GM12873 (cell line): ENCODE results near the gene MAPT.

Experiments used
- TF ChIP-seq, protein P1 (sequence below): IDR thresholded peaks from 2 replicates; pipeline ENCODE4 v1.5.1; 2012; ENCODE audit warnings: low read depth, mild to moderate bottlenecking, moderate library complexity, low read length, control low read depth; ENCODE audit not compliant: insufficient read depth; ENCODE audit errors: missing control alignments

MAPT gene

DNA sequence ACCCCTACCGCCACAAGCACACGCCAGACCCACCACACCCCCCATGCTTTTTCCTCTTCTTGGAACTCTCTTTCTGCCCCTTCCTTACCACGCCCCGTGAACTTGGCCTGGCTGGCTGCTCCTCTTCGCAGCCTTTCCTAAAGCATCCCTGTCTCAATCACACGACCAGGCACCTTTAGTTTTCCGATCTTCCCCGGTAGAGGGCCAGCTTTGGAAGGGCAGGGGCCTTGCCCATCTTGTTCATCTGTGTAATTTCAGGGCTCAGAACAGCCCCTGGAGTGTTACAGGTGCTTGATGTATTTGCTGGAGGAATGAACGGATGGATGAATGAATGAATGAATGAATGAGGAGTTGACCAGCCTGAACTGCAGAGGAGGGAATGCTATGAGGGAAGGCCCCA lies 45.9 kb upstream of the MAPT start:
- TF ChIP-seq, protein P1, sequence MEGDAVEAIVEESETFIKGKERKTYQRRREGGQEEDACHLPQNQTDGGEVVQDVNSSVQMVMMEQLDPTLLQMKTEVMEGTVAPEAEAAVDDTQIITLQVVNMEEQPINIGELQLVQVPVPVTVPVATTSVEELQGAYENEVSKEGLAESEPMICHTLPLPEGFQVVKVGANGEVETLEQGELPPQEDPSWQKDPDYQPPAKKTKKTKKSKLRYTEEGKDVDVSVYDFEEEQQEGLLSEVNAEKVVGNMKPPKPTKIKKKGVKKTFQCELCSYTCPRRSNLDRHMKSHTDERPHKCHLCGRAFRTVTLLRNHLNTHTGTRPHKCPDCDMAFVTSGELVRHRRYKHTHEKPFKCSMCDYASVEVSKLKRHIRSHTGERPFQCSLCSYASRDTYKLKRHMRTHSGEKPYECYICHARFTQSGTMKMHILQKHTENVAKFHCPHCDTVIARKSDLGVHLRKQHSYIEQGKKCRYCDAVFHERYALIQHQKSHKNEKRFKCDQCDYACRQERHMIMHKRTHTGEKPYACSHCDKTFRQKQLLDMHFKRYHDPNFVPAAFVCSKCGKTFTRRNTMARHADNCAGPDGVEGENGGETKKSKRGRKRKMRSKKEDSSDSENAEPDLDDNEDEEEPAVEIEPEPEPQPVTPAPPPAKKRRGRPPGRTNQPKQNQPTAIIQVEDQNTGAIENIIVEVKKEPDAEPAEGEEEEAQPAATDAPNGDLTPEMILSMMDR: no peak

GRCh38 chr17:45848868-45849535 lies 45.4 kb upstream of the MAPT start:
- TF ChIP-seq, protein P1: no peak

DNA sequence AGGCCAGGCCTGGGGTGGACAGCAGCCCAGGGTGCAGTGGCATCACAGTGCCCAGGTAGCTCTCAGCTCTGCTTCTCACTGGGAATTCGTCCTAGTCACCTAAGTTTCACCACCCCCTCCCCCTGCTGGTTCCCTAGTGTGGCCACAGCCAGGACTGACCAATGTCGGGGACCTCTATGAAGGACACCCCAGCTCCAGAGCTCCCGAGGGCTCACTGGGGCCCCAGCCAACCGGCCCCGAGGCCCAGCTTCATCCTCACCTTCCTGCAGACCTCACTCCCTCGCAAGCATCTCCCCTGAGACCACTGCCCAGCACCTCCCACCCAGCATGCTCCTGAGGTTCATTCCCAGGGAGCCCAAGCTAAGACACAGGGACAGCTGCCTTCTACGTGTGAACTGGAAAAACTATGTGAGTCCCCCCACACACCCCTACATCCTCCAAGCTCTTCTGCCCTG lies 44.8 kb upstream of the MAPT start:
- TF ChIP-seq, protein P1: no peak

DNA sequence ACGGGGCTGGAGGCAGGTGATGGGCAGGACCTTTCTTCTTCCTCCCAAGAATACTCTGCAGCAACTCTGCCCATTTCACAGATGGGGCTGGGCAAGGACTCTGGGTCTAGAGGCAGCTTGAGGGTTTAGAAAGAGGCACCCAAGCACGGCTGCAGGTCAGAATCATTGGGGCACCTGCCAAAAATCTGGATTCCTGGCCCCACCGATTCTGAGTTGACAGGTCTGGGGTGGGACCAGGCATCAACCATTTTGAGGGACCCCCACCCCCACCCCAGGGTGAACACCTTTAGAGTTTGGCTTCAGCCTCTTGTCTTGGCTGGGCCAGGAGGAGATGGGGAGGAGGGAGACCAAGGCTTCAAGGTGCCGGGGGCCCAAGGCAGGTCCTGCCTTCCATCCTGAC lies 44.3 kb upstream of the MAPT start:
- TF ChIP-seq, protein P1: no peak

DNA sequence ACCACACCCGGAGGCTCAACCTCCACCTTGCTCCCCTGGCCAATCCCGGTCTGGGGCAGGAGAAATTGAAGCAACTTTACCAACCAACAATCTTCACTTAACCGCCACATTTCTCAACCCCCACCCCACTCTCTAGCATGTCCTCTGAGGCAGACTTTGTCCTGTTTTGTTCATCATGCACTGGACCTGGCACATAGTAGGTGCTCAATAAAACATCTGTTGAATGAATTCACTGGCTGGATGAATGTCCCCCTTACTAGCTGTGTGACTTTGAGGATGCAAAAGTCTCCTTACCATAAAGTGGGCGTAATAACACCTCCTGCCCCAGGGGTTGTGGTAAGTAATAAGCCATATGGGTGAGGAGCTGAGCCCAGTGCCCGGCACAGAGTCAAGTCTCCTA lies 43.9 kb upstream of the MAPT start:
- TF ChIP-seq, protein P1: no peak

- TF ChIP-seq, protein P1: no peak
These were observed 43.3 kb upstream of the MAPT start for GRCh38 chr17:45851022-45851421.

GRCh38 chr17:45851464-45851863 lies 42.9 kb upstream of the MAPT start:
- TF ChIP-seq, protein P1: no peak
